Panc1 (cell line): ENCODE results near the gene SF3A1. TPM values are rescaled to one million over a fixed set of nuclear protein-coding genes. Genes with fewer than 3 reads are reported as not detected.

Experiments used
- ATAC-seq: fragments of 200-7000 bp; cut with Tn5 transposase; 2 replicates; pipeline ENCODE4 v1.9.1; 2020; ENCODE audit warnings: mild to moderate bottlenecking, moderate library complexity
- BruUV-seq: library from RNA; stranded (reverse); fragments of 400-500 nt; replicated peaks from 2 replicates; lab custom pipeline; 2021; lab: Mats Ljungman, UMichigan
- CTCF ChIA-PET: fragments of 300-600 bp; sonication (Branson Sonifier 250); formaldehyde crosslinking; loops from one replicate; lab custom pipeline; 2022; ENCODE audit warnings: antibody characterized with exemption; lab: Charles Lee
- POLR2A ChIA-PET: fragments of 300-600 bp; sonication (Branson Sonifier 250); formaldehyde crosslinking; loops from one replicate; lab custom pipeline; 2022; ENCODE audit warnings: antibody characterized with exemption; lab: Charles Lee
- DNase-seq: peaks from one replicate; pipeline ENCODE4 v3.0.0-alpha.2; 2010; ENCODE audit warnings: low read depth, low spot score
- H3K27ac ChIP-seq: 2 replicates; pipeline ENCODE4 v1.5.1; 2011; ENCODE audit warnings: mild to moderate bottlenecking, low read length, inconsistent platforms
- H3K27me3 ChIP-seq: fragments of 200-500 bp; sonication (Bioruptor generic); 2 replicates; pipeline ENCODE4 v1.6.0; 2014; ENCODE audit warnings: low read length, inconsistent platforms; ENCODE audit not compliant: control insufficient read depth, insufficient read depth
- H3K36me3 ChIP-seq: fragments of 200-500 bp; sonication (Bioruptor generic); 2 replicates; pipeline ENCODE4 v1.5.1; 2014; ENCODE audit warnings: inconsistent platforms, mild to moderate bottlenecking, low read length, moderate library complexity; ENCODE audit not compliant: control insufficient read depth, insufficient read depth
- H3K4me1 ChIP-seq: 2 replicates; pipeline ENCODE4 v1.5.1; 2011; ENCODE audit warnings: inconsistent platforms, mild to moderate bottlenecking, low read length, moderate library complexity; ENCODE audit not compliant: control insufficient read depth, insufficient read depth
- H3K4me3 ChIP-seq, 2 experiments: 2 replicates each; pipeline ENCODE4 v1.5.1; 2011 to 2012; ENCODE audit warnings: low read depth in 2 of 2, low read length in 2 of 2, mild to moderate bottlenecking in 2 of 2, inconsistent platforms in 1 of 2, moderate library complexity in 1 of 2
- H3K9me3 ChIP-seq: fragments of 200-500 bp; sonication (Bioruptor generic); 2 replicates; pipeline ENCODE4 v1.5.1; 2014; ENCODE audit warnings: low read depth, mild to moderate bottlenecking, inconsistent platforms, low read length, moderate library complexity; ENCODE audit not compliant: control insufficient read depth, insufficient read depth
- POLR2AphosphoS5 ChIP-seq: IDR thresholded peaks from 2 replicates; pipeline ENCODE4 v1.6.1; 2012; ENCODE audit warnings: mild to moderate bottlenecking, low read depth, low read length, moderate library complexity
- SIN3A ChIP-seq: IDR thresholded peaks from 2 replicates; pipeline ENCODE4 v1.6.1; 2012; ENCODE audit warnings: low read depth, mild to moderate bottlenecking, low read length, moderate library complexity, borderline replicate concordance; ENCODE audit not compliant: insufficient read depth
- TCF7L2 ChIP-seq: IDR thresholded peaks from 2 replicates; pipeline ENCODE4 v1.6.1; 2011; ENCODE audit warnings: mild to moderate bottlenecking, low read depth, low read length, inconsistent platforms
- in situ Hi-C: cut with HindIII; loops from 2 replicates; pipeline ENCODE4 v1.10.0; 2016; ENCODE audit warnings: low sequenced_read_pairs, low pct_unique_long_range_greater_than_20kb
- intact Hi-C: fragments of 100-400 bp; cut with micrococcal nuclease; formaldehyde crosslinking; loops from one replicate; pipeline ENCODE4 v1.10.0; 2022; ENCODE audit not compliant: unreplicated experiment
- total RNA-seq: library from RNA; stranded (reverse); gene quantifications from one replicate; pipeline ENCODE4 v1.2.1, GENCODE V29; 2021; ENCODE audit not compliant: unreplicated experiment
- TF ChIP-seq, protein P1 (sequence below), 2 experiments: IDR thresholded peaks; 2 replicates each; pipeline ENCODE4 v1.6.1; 2011 to 2012; ENCODE audit warnings: low read depth in 2 of 2, control low read depth in 1 of 2, low read length in 1 of 2, mild to moderate bottlenecking in 1 of 2, moderate library complexity in 1 of 2; ENCODE audit not compliant: insufficient read depth in 1 of 2
- TF ChIP-seq, protein P2 (sequence below): fragments of 450-650 bp; IDR thresholded peaks from 2 replicates; pipeline ENCODE4 v1.5.1; 2017; ENCODE audit warnings: mild to moderate bottlenecking

Gene SF3A1
- total RNA-seq, 1 experiment from 2014 or later: 176 TPM

DNA sequence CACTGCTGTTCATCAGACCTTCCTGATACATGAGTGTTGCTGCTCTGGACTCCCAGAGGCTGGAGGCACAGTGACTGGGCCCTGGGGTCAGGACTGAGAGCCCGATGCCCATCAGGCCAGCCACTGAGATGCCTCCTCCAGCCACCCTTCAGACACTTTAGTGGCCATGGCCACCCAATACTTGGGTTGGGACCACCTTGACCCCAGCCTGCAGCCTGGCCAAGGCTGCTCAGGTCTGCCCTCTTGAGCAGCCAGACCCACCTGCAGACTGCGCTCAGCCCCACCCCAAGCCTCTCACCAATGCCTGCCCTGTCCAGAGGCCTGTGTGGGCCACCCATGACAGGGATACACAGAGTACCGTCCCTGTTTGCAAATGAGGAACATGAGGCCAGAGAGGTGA is 26.4 kb upstream of the SF3A1 start:
- POLR2A ChIA-PET: no interaction called here
- ATAC-seq (no peak), DNase-seq (no peak)
- Histone ChIP-seq H3K27me3 (no peaks in the 10 kb centered on the region), H3K27ac (no peak overlapping the region), H3K9me3 (no peaks in the 10 kb centered on the region), H3K4me1 (peaks cover 6% of the 10 kb centered on the region; the same call in 1 of the 2 replicates), H3K36me3 (peaks cover 2% of the 10 kb centered on the region; the same call in 1 of the 2 replicates), H3K4me3 (no peak overlapping the region)
- CTCF ChIA-PET: interaction anchor here (0.6 kb wide), 1 partner anchor 92 kb away, joined by 3 read pairs; no protein-coding TSS in a partner anchor
- in situ Hi-C loops (no loop called here), intact Hi-C loops (no loop called here)
- TF ChIP-seq TCF7L2 (no peak), POLR2AphosphoS5 (no peak)
- TF ChIP-seq, protein P1, sequence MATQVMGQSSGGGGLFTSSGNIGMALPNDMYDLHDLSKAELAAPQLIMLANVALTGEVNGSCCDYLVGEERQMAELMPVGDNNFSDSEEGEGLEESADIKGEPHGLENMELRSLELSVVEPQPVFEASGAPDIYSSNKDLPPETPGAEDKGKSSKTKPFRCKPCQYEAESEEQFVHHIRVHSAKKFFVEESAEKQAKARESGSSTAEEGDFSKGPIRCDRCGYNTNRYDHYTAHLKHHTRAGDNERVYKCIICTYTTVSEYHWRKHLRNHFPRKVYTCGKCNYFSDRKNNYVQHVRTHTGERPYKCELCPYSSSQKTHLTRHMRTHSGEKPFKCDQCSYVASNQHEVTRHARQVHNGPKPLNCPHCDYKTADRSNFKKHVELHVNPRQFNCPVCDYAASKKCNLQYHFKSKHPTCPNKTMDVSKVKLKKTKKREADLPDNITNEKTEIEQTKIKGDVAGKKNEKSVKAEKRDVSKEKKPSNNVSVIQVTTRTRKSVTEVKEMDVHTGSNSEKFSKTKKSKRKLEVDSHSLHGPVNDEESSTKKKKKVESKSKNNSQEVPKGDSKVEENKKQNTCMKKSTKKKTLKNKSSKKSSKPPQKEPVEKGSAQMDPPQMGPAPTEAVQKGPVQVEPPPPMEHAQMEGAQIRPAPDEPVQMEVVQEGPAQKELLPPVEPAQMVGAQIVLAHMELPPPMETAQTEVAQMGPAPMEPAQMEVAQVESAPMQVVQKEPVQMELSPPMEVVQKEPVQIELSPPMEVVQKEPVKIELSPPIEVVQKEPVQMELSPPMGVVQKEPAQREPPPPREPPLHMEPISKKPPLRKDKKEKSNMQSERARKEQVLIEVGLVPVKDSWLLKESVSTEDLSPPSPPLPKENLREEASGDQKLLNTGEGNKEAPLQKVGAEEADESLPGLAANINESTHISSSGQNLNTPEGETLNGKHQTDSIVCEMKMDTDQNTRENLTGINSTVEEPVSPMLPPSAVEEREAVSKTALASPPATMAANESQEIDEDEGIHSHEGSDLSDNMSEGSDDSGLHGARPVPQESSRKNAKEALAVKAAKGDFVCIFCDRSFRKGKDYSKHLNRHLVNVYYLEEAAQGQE (IDR thresholded peaks at IDR 0.05; ENCODE audit: insufficient read depth in 1 of 2, low read depth in 2 of 2, low read length in 1 of 2): no peak
- BruUV-seq: no TSS peak

DNA sequence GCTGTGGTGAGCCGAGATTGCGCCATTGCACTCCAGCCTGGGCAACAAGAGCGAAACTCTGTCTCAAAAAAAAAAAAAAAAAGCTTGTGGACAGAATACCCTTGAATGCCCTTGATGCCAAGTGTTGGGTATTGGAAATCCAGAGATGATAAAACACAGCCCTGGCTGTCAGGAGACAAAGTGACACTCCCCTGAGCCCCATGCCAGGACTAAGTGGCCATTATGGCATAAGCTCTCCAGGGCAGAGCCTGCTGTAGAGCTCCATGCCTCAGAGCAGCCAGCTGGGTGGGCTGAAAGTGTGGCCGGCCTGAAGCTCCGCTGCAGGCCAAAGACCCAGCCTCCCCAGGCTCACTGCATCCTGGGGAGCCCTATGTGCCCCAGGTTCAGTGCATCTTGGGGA is 25.6 kb upstream of the SF3A1 start:
- intact Hi-C loops: no loop called here
- no peak overlapping the region for H3K4me3 ChIP-seq
- H3K27me3 ChIP-seq: no peaks in the 10 kb centered on the region
- DNase-seq (no peak), ATAC-seq (no peak)
- ChIA-PET POLR2A (no interaction called here), CTCF (interaction anchor here (0.6 kb wide), 1 partner anchor 69 kb away, joined by 4 read pairs; no protein-coding TSS in a partner anchor)
- no peak overlapping the region for H3K27ac ChIP-seq
- no TSS peak for BruUV-seq
- H3K4me1 ChIP-seq: peaks cover 6% of the 10 kb centered on the region; the same call in 1 of the 2 replicates
- H3K36me3 ChIP-seq: peaks cover 2% of the 10 kb centered on the region; the same call in 1 of the 2 replicates
- no peaks in the 10 kb centered on the region for H3K9me3 ChIP-seq
- in situ Hi-C loops: no loop called here
- TF ChIP-seq SIN3A (no peak), POLR2AphosphoS5 (no peak), TCF7L2 (no peak)
- TF ChIP-seq, protein P2, sequence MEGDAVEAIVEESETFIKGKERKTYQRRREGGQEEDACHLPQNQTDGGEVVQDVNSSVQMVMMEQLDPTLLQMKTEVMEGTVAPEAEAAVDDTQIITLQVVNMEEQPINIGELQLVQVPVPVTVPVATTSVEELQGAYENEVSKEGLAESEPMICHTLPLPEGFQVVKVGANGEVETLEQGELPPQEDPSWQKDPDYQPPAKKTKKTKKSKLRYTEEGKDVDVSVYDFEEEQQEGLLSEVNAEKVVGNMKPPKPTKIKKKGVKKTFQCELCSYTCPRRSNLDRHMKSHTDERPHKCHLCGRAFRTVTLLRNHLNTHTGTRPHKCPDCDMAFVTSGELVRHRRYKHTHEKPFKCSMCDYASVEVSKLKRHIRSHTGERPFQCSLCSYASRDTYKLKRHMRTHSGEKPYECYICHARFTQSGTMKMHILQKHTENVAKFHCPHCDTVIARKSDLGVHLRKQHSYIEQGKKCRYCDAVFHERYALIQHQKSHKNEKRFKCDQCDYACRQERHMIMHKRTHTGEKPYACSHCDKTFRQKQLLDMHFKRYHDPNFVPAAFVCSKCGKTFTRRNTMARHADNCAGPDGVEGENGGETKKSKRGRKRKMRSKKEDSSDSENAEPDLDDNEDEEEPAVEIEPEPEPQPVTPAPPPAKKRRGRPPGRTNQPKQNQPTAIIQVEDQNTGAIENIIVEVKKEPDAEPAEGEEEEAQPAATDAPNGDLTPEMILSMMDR: no peak
- TF ChIP-seq, protein P1 (IDR thresholded peaks at IDR 0.05; ENCODE audit: insufficient read depth in 1 of 2, low read depth in 2 of 2, low read length in 1 of 2): no peak
